CD4-positive, alpha-beta T cell treated with Interferon gamma for 1 hour (primary cell): ENCODE results near the gene FHIT.
A peak's percentile ranks its signal among the peaks of the same experiment; 100 is the strongest.

ENCODE experiments used
- DNase-seq: peaks from one replicate; pipeline ENCODE4 v3.0.0-alpha.2; 2020

The FHIT gene

GRCh38 chr3:59882746-59883145 is 1368.5 kb downstream of the FHIT start:
- no peak for DNase-seq

GRCh38 chr3:59880717-59881116 is 1370.5 kb downstream of the FHIT start:
- DNase-seq: no peak

- DNase-seq: no peak
These were observed 1372.1 kb downstream of the FHIT start for GRCh38 chr3:59879031-59879581.

- DNase-seq: no peak
These were observed 1373.2 kb downstream of the FHIT start for GRCh38 chr3:59878038-59878427.

- DNase-seq: no peak
These were observed 1373.8 kb downstream of the FHIT start for GRCh38 chr3:59877263-59878037.

GRCh38 chr3:59876533-59877062 is 1374.7 kb downstream of the FHIT start:
- DNase-seq: no peak

GRCh38 chr3:59873576-59874230 is 1377.5 kb downstream of the FHIT start:
- no peak for DNase-seq

GRCh38 chr3:59872128-59872527 is 1379.1 kb downstream of the FHIT start:
- no peak for DNase-seq

- DNase-seq: no peak
These were observed 1383.9 kb downstream of the FHIT start for GRCh38 chr3:59867185-59868002.

GRCh38 chr3:59866076-59866475 is 1385.2 kb downstream of the FHIT start:
- DNase-seq: no peak

GRCh38 chr3:59865351-59865750 is 1385.9 kb downstream of the FHIT start:
- DNase-seq: no peak

- DNase-seq: no peak
These were observed 1388.6 kb downstream of the FHIT start for GRCh38 chr3:59862686-59863085.

- peak; percentile 69 for DNase-seq
These were observed 1393.5 kb downstream of the FHIT start for GRCh38 chr3:59857589-59858346.

- no peak for DNase-seq
These were observed 1394.3 kb downstream of the FHIT start for GRCh38 chr3:59856934-59857460.

GRCh38 chr3:59854061-59854709 is 1397.1 kb downstream of the FHIT start:
- DNase-seq: no peak

- no peak for DNase-seq
These were observed 1400.8 kb downstream of the FHIT start for GRCh38 chr3:59850417-59850816.

- no peak for DNase-seq
These were observed 1405.9 kb downstream of the FHIT start for GRCh38 chr3:59845386-59845785.

GRCh38 chr3:59843821-59844220 is 1407.4 kb downstream of the FHIT start:
- no peak for DNase-seq

GRCh38 chr3:59839810-59840515 is 1411.3 kb downstream of the FHIT start:
- no peak for DNase-seq

- no peak for DNase-seq
These were observed 1412.0 kb downstream of the FHIT start for GRCh38 chr3:59839283-59839682.

- no peak for DNase-seq
These were observed 1414.7 kb downstream of the FHIT start for GRCh38 chr3:59836531-59836930.
